ENCODE measurements around the gene EFCAB11. TPM values are rescaled to one million over a fixed set of nuclear protein-coding genes. Genes with fewer than 3 reads are reported as not detected.

Gene EFCAB11
- total RNA-seq, 1 experiment from 2014 or later, result 13.9 TPM

DNA sequence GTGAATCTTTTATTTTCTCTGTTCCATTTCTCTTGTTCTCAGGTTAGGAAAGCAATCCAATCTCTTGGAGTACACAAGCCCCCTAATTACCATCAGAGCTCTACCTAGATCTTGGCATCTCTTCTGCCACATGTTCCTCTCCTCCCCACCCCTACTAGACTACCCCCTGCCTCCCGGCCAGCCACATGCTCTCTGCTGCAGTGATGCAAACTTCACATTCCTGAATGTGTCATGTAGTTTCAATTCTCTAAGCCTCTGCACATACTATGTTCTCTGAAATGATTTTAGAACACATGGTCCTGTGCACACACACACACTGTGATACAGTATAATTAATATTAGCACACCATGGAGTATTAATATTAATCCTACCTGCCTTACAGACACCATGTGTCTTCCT lies 104.6 kb downstream of the EFCAB11 start:
- in situ Hi-C loops (cut with HindIII; ENCODE audit: low pct_unique_long_range_greater_than_20kb, low sequenced_read_pairs), result no loop called here
- no peak for DNase-seq (ENCODE audit: low read depth)

DNA sequence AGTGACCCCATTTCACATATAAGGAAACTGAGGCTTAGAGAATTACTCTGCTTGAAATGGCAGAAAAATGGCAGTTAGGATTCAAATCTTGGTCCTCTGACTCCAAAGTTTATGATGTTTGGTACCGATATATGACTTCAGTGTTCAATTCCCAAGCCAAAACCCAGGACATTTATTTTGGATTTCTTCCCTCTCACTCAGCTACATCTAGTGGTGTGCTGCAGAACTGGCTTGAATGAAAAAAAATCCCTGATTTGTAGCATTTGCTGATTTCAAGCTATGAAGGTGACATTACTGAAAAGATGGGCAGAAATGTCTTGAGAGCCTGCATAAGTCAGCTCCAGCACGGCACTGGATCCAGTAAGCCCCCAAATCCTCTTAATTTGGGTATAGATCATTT lies 106.4 kb downstream of the EFCAB11 start:
- in situ Hi-C loops (cut with HindIII; ENCODE audit: low pct_unique_long_range_greater_than_20kb, low sequenced_read_pairs), result no loop called here

DNA sequence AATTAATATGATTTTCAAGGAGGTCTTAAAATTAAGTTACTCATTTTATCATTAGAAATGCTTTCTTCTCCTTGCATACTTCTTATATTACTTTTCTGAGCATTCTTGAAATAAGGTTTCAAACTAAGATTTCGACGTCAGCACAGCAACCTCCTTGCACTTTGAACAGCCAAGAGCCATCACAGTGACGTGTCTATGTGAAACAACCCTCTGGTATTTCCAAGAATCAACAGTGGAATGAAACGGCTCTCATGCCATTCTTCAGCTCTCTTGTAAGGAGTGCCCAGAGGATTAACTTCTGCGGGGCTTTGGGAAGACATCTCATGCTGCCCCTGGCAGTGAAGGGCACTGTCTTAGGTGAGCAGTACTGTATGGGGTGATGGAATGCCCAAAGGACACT lies 109.2 kb downstream of the EFCAB11 start:
- DNase-seq (ENCODE audit: low read depth), result no peak
- in situ Hi-C loops (cut with HindIII; ENCODE audit: low pct_unique_long_range_greater_than_20kb, low sequenced_read_pairs), result no loop called here

More for the DNA sequence above, 106.4 kb downstream of the EFCAB11 start:
- DNase-seq (ENCODE audit: low read depth), result no peak

DNA sequence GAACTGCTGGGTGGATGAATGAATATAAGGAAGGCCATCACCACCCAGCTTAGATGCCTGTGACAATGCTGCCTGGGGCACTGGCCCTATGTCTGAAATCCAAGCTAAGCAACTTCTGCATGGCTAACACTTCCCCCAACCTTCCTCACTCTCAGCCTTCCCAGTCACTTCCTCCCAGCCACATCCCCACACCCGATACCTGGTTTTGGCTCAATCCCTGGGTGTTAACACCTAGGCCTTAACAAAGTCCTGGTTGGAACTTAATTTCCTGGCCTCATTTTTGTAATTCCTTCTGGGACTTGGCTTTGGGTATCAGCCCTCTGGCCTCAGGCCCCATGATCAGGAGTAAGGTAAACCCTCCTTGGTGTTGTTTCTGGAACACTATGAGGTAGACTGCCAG lies 110.0 kb downstream of the EFCAB11 start:
- in situ Hi-C loops (cut with HindIII; ENCODE audit: low pct_unique_long_range_greater_than_20kb, low sequenced_read_pairs), result no loop called here
- no peak for DNase-seq (ENCODE audit: low read depth)

DNA sequence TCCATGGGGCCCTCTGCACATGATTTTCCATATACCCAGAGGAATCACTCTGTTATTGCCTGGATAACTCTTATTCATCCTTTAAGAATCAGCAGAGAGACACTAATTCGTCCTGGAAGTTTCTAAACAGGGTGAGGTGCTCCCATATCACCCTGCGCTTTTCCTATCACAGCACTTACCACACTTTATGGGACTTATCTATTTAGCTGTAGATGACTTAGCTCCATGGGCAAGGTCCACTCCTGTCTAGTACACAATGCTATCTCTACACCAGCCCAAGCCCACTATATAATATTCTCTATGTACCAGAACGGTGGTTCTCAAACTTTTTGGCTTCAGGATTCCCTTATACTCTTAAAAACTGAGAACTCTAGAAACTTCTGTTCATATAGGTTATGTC lies 111.7 kb downstream of the EFCAB11 start:
- in situ Hi-C loops (cut with HindIII; ENCODE audit: low pct_unique_long_range_greater_than_20kb, low sequenced_read_pairs), result no loop called here
- no peak for DNase-seq (ENCODE audit: low read depth)

- no peak for DNase-seq (ENCODE audit: low read depth)
- in situ Hi-C loops (cut with HindIII; ENCODE audit: low pct_unique_long_range_greater_than_20kb, low sequenced_read_pairs), result no loop called here
These were observed 112.7 kb downstream of the EFCAB11 start for GRCh38 chr14:89841851-89842250.

GRCh38 chr14:89836830-89837469 lies 117.6 kb downstream of the EFCAB11 start:
- in situ Hi-C loops (cut with HindIII; ENCODE audit: low pct_unique_long_range_greater_than_20kb, low sequenced_read_pairs), result no loop called here
- no peak for DNase-seq (ENCODE audit: low read depth)

GRCh38 chr14:89833661-89834060 lies 120.9 kb downstream of the EFCAB11 start:
- in situ Hi-C loops (cut with HindIII; ENCODE audit: low pct_unique_long_range_greater_than_20kb, low sequenced_read_pairs), result no loop called here
- DNase-seq (ENCODE audit: low read depth), result no peak

- in situ Hi-C loops (cut with HindIII; ENCODE audit: low pct_unique_long_range_greater_than_20kb, low sequenced_read_pairs), result no loop called here
- DNase-seq (ENCODE audit: low read depth), result no peak
These were observed 121.4 kb downstream of the EFCAB11 start for GRCh38 chr14:89833120-89833532.

- DNase-seq (ENCODE audit: low read depth), result no peak
These were observed 125.9 kb downstream of the EFCAB11 start for GRCh38 chr14:89828471-89829165.

DNA sequence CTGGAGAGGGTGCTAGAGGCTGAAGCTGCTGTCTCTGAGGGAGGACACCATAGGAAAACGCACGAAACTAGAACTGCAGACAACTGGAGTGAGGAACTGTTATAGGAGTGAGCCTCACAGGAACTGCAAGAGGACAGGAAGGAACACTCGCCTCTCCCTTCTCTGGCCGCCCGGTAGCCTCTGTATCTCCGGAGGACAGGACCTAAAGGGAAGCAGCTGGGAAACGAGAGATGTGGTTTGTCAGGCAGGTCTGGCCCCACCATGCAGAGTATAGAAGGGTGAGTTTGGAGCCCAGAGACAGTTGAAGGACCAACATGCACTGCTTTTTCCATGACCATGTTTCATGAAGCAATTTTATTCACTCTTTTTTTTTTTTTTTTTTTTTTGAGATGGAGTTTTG lies 127.3 kb downstream of the EFCAB11 start:
- DNase-seq (ENCODE audit: low read depth), result no peak
- in situ Hi-C loops (cut with HindIII; ENCODE audit: low pct_unique_long_range_greater_than_20kb, low sequenced_read_pairs), result no loop called here

More at GRCh38 chr14:89828471-89829165, 125.9 kb downstream of the EFCAB11 start:
- in situ Hi-C loops (cut with HindIII; ENCODE audit: low pct_unique_long_range_greater_than_20kb, low sequenced_read_pairs), result no loop called here

GRCh38 chr14:89826596-89826995 lies 127.9 kb downstream of the EFCAB11 start:
- DNase-seq (ENCODE audit: low read depth), result no peak
- in situ Hi-C loops (cut with HindIII; ENCODE audit: low pct_unique_long_range_greater_than_20kb, low sequenced_read_pairs), result no loop called here

- no peak for DNase-seq (ENCODE audit: low read depth)
- in situ Hi-C loops (cut with HindIII; ENCODE audit: low pct_unique_long_range_greater_than_20kb, low sequenced_read_pairs), result no loop called here
These were observed 130.8 kb downstream of the EFCAB11 start for GRCh38 chr14:89823743-89824142.

GRCh38 chr14:89814126-89814525 lies 140.4 kb downstream of the EFCAB11 start:
- in situ Hi-C loops (cut with HindIII; ENCODE audit: low pct_unique_long_range_greater_than_20kb, low sequenced_read_pairs), result no loop called here
- DNase-seq (ENCODE audit: low read depth), result no peak

GRCh38 chr14:89813617-89814031 lies 140.9 kb downstream of the EFCAB11 start:
- in situ Hi-C loops (cut with HindIII; ENCODE audit: low pct_unique_long_range_greater_than_20kb, low sequenced_read_pairs), result no loop called here
- no peak for DNase-seq (ENCODE audit: low read depth)

DNA sequence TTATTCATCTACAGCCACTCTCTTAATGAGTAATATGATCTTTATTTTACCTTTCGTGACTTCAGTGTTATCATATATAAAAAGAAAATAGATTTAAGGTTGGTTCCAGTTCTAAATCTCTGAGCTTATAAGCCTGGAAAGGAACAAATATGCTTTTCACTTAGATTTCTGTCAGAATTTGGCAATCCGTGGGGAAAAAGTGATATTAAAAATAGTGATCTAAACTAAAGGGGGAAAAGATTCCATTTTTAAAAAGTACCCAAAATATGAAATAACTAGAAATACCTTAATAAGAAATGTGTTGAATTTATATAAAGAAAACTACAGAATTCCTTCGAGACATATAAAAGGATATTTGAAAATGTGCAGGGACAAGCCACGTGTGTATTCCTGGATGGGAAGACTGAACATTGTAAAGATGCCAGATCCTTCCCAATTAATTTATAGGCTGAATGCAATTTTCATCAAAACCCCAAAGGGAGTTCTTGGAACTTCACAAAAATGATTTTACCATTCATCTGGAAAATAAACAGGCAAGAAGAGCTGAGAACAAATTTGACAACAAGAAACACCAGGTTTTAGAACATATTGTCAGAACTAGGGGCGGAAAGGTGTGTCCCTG lies 142.5 kb downstream of the EFCAB11 start:
- DNase-seq (ENCODE audit: low read depth), result no peak
- in situ Hi-C loops (cut with HindIII; ENCODE audit: low pct_unique_long_range_greater_than_20kb, low sequenced_read_pairs), result no loop called here

GRCh38 chr14:89810101-89810500 lies 144.4 kb downstream of the EFCAB11 start:
- in situ Hi-C loops (cut with HindIII; ENCODE audit: low pct_unique_long_range_greater_than_20kb, low sequenced_read_pairs), result no loop called here
- DNase-seq (ENCODE audit: low read depth), result no peak

DNA sequence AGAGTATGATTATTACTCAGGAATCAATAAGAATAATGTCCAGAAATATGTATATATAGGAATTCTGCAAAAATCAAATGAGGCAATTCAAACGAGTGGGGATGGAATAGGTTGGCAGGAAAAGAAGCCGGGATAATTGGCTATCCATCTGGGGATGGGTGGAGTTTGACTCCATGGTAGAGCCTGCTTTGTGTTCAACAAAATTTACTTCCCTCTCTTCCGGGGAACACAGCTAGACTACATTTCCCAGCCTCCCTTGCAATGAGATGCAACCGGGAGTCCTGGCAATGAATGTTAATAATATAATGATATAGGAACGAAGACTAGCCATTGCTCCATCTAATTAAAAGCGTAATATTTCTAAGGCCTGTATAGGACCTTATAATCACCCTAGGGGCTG lies 146.6 kb downstream of the EFCAB11 start:
- DNase-seq (ENCODE audit: low read depth), result no peak
- in situ Hi-C loops (cut with HindIII; ENCODE audit: low pct_unique_long_range_greater_than_20kb, low sequenced_read_pairs), result no loop called here

DNA sequence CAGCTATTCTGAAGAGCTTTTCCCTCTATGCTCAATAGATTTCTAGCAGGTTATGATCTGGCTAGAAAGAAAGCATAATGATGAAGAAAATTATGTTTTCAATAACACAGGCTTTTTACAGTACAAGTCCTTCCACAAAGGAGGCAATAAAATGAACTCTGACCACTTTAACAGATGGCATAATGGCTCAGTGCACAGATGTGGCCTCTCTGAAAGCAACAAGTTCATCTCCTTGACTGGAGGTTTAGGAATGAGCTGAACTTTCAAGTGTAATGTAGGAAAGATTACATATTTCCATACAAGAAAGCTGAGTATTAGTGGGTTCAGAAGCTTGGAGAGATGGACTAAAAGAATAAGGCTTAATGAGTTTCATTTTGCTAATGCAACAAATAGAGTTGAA lies 147.4 kb downstream of the EFCAB11 start:
- in situ Hi-C loops (cut with HindIII; ENCODE audit: low pct_unique_long_range_greater_than_20kb, low sequenced_read_pairs), result no loop called here
- DNase-seq (ENCODE audit: low read depth), result no peak

GRCh38 chr14:89806451-89806850 lies 148.1 kb downstream of the EFCAB11 start:
- in situ Hi-C loops (cut with HindIII; ENCODE audit: low pct_unique_long_range_greater_than_20kb, low sequenced_read_pairs), result no loop called here
- no peak for DNase-seq (ENCODE audit: low read depth)

All from Caki2 (cell line).